Esophagus (tissue), 2 donors: ENCODE results near the gene DPP9. TPM values are rescaled to one million over a fixed set of nuclear protein-coding genes. Genes with fewer than 3 reads are reported as not detected.

Source experiments
- H3K27ac ChIP-seq, 2 donors: one replicate each; pipeline ENCODE4 v1.5.1; 2013; ENCODE audit warnings: low read depth in 2 of 2, mild to moderate bottlenecking in 2 of 2, inconsistent platforms in 1 of 2, low read length in 1 of 2, moderate library complexity in 1 of 2
- H3K27me3 ChIP-seq, 2 donors: one replicate each; pipeline ENCODE4 v1.6.1; 2013; ENCODE audit warnings: low read length in 2 of 2, control low read depth in 1 of 2, mild to moderate bottlenecking in 1 of 2; ENCODE audit not compliant: insufficient read depth in 2 of 2, control insufficient read depth in 1 of 2
- H3K36me3 ChIP-seq, 2 donors: one replicate each; pipeline ENCODE4 v1.6.1; 2013; ENCODE audit warnings: low read length in 1 of 2; ENCODE audit not compliant: control insufficient read depth in 2 of 2, insufficient read depth in 2 of 2
- H3K4me1 ChIP-seq, 2 donors: one replicate each; pipeline ENCODE4 v1.6.1; 2013; ENCODE audit warnings: low read length in 1 of 2; ENCODE audit not compliant: control insufficient read depth in 2 of 2, insufficient read depth in 2 of 2
- H3K4me3 ChIP-seq, 2 donors: one replicate each; pipeline ENCODE4 v1.5.1; 2013; ENCODE audit warnings: low read length in 2 of 2, mild to moderate bottlenecking in 2 of 2, low read depth in 1 of 2, moderate library complexity in 1 of 2
- H3K9me3 ChIP-seq, 2 donors: one replicate each; pipeline ENCODE4 v1.6.1; 2013; ENCODE audit warnings: mild to moderate bottlenecking in 2 of 2, low read depth in 1 of 2, low read length in 1 of 2, moderate library complexity in 1 of 2; ENCODE audit not compliant: control insufficient read depth in 2 of 2, insufficient read depth in 1 of 2
- WGBS, 2 donors: extraction: QIAGEN DNeasy Blood & Tissue Kit; methylation state at CpG; one replicate each; pipeline ENCODE4 v1.1.7; 2013; 5-methylcytosine and 5-hydroxymethylcytosine counted together
- polyA plus RNA-seq, 2 donors: library from polyadenylated mRNA; stranded (reverse); fragments of 200-250 nt; gene quantifications; one replicate each; pipeline ENCODE4 v1.2.3, GENCODE V29; 2013
- donor health status: healthy with polysubstance abuse.
- donor health status: Bipolar disorder and iron deficiency.

The DPP9 gene
- polyA plus RNA-seq, 2 donors, result 24.3 to 29.2 TPM

DNA sequence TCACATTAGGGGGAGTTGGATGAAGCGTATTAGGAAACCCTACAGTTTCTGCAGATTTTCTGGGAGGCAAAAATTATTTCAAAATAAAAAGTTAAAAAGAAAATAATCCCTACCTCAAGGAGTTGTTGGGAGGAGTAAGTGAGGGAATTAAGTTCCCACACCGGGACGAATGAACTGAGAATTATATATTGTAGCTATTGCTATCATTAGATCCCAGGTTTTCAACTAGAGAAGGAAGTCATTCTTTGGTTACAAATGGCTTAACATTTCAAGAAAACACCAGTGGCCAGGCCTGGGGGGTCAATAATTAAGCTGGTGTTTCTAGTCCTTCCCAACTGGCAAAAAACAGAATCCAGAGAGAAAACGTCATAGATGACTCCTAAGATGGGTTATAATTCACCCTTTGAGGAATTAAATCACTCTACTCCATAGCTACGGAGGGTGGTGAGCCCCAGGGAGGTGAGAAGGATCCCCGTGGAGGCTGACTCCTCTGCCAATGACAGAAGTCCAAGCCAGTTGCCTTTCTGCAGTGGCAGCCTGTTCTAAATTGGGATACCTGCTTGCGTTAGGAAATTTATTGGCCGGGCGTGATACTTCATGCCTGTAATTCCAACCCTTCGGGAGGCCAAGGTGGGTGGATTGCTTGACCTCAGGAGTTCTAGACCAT, 52.3 kb downstream of the DPP9 start:
- H3K4me1 ChIP-seq, result peaks cover 0 to 3% of the 10 kb centered on the region in 2 donors
- no peaks in the 10 kb centered on the region for H3K27me3 ChIP-seq
- H3K27ac ChIP-seq, result no peak overlapping the region
- H3K9me3 ChIP-seq, result no peaks in the 10 kb centered on the region
- H3K4me3 ChIP-seq, result no peak overlapping the region
- 51 to 55% methylated on average over 10 of the region's 10 CpGs for WGBS, 2 donors
- peaks cover 0 to 7% of the 10 kb centered on the region in 2 donors for H3K36me3 ChIP-seq

- no peaks in the 10 kb centered on the region for H3K9me3 ChIP-seq
- peak within 1 kb of the TSS; percentile 84 to 89 for H3K27ac ChIP-seq
- 0% methylated on average over 61 to 75 of the region's 75 CpGs for WGBS, 2 donors
- peaks cover 0 to 9% of the 10 kb centered on the region in 2 donors for H3K36me3 ChIP-seq
- H3K4me3 ChIP-seq, result peak within 1 kb of the TSS; percentile 86 to 98
- H3K4me1 ChIP-seq, result peaks cover 0 to 3% of the 10 kb centered on the region in 2 donors
- no peaks in the 10 kb centered on the region for H3K27me3 ChIP-seq
Measured at GRCh38 chr19:4669723-4670480, 53.7 kb downstream of the DPP9 start, which contains the start of gene MYDGF. TSS of gene MYDGF (minus strand) at chr19:4670342. CDS start at chr19:4670334, 8 bp downstream.

DNA sequence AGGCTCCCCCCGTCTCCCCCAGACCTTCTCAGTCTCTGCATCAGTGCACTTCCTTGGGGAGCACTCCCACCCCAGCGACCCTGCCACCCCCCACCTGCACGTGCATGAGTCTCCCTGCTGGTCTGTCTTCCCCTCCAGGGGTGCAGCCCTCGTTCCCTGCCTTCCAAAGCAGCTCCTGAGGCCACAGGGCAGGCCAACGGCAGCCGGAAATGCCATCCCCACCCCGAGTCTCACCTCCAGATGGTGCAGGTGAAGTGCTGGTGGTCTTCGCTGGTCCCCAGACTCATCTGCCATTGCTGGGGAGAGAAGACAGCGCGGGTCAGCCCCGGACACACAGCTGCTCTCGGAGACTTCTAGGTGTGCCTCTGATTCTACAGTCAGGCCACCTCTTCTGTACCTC, 59.0 kb downstream of the DPP9 start:
- Histone ChIP-seq H3K36me3 (peaks cover 0 to 35% of the 10 kb centered on the region in 2 donors), H3K27me3 (no peaks in the 10 kb centered on the region), H3K9me3 (no peaks in the 10 kb centered on the region), H3K4me3 (no peak overlapping the region), H3K27ac (no peak overlapping the region), H3K4me1 (peaks cover 0 to 6% of the 10 kb centered on the region in 2 donors)
- WGBS, 2 donors, result 86 to 88% methylated on average over 12 of the region's 12 CpGs

DNA sequence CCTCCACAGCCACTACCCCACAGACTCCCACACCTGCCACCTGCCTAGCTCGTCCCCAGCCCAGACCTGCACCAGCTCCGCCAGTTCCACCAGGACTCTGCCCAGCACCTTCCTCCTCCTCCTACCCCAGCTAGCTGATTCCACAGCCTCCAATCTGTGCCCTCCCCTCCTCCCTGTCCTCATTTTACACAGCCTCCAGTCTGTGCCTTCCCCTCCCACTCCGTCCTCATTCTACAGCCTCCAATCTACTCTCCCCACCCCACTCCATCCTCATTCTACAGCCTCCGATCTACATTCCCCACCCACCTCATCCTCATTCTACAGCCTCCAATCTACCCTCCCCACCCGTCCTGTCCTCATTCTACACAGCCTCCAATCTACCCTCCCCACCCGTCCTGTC, 60.8 kb downstream of the DPP9 start:
- Histone ChIP-seq H3K27ac (no peak overlapping the region), H3K4me1 (peaks cover 0 to 3% of the 10 kb centered on the region in 2 donors), H3K9me3 (peaks cover 3 to 5% of the 10 kb centered on the region in 2 donors), H3K36me3 (peaks cover 5 to 45% of the 10 kb centered on the region in 2 donors), H3K4me3 (no peak overlapping the region), H3K27me3 (no peaks in the 10 kb centered on the region)
- 89% methylated on average over 6 of the region's 6 CpGs for WGBS, 2 donors

- Histone ChIP-seq H3K27ac (no peak overlapping the region), H3K27me3 (no peaks in the 10 kb centered on the region), H3K9me3 (peaks cover 3 to 5% of the 10 kb centered on the region in 2 donors), H3K36me3 (peaks cover 9 to 50% of the 10 kb centered on the region in 2 donors), H3K4me3 (no peak overlapping the region), H3K4me1 (peaks cover 0 to 3% of the 10 kb centered on the region in 2 donors)
- 79 to 82% methylated on average over 20 of the region's 20 CpGs for WGBS, 2 donors
Measured at GRCh38 chr19:4662020-4662695, 61.5 kb downstream of the DPP9 start.

GRCh38 chr19:4660993-4661392, 62.6 kb downstream of the DPP9 start:
- peaks cover 3 to 5% of the 10 kb centered on the region in 2 donors for H3K9me3 ChIP-seq
- WGBS, 2 donors, result 89 to 93% methylated on average over 4 of the region's 4 CpGs
- no peaks in the 10 kb centered on the region for H3K27me3 ChIP-seq
- no peak overlapping the region for H3K27ac ChIP-seq
- peaks cover 9 to 50% of the 10 kb centered on the region in 2 donors for H3K36me3 ChIP-seq
- H3K4me3 ChIP-seq, result no peak overlapping the region
- peaks cover 0 to 3% of the 10 kb centered on the region in 2 donors for H3K4me1 ChIP-seq

- H3K36me3 ChIP-seq, result peaks cover 9 to 52% of the 10 kb centered on the region in 2 donors
- H3K9me3 ChIP-seq, result peaks cover 3 to 5% of the 10 kb centered on the region in 2 donors
- no peak overlapping the region for H3K27ac ChIP-seq
- 87 to 92% methylated on average over 15 of the region's 15 CpGs for WGBS, 2 donors
- H3K27me3 ChIP-seq, result no peaks in the 10 kb centered on the region
- peaks cover 0 to 3% of the 10 kb centered on the region in 2 donors for H3K4me1 ChIP-seq
- no peak overlapping the region for H3K4me3 ChIP-seq
Measured at GRCh38 chr19:4660181-4660791, 63.4 kb downstream of the DPP9 start.

DNA sequence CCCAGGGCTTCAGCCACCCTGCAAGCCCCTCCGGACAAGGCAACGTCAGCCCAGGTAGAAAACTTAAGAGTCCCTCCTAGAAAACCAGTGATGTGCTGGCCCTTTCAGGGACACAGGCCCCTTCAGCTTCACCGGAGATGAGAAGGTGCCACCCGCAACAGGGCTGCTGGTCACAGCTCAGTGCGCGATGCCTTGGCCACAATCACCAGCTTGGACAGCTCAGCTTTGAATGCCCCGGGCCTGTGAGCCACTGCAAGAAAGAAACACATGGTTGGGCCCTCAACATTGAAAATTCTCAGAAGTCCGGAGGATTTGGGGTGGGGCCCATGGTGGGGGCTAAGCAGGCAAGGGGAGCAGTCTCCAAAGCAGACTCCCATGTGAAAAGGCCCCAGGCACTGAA, 65.8 kb downstream of the DPP9 start:
- Histone ChIP-seq H3K27ac (no peak overlapping the region), H3K9me3 (peaks cover 3 to 5% of the 10 kb centered on the region in 2 donors), H3K4me3 (no peak overlapping the region), H3K27me3 (no peaks in the 10 kb centered on the region), H3K4me1 (no peaks in the 10 kb centered on the region), H3K36me3 (peaks cover 12 to 48% of the 10 kb centered on the region in 2 donors)
- WGBS, 2 donors, result 94 to 95% methylated on average over 8 of the region's 8 CpGs

GRCh38 chr19:4657262-4657661, 66.4 kb downstream of the DPP9 start:
- H3K27ac ChIP-seq, result no peak overlapping the region
- peaks cover 12 to 46% of the 10 kb centered on the region in 2 donors for H3K36me3 ChIP-seq
- H3K4me3 ChIP-seq, result no peak overlapping the region
- H3K4me1 ChIP-seq, result no peaks in the 10 kb centered on the region
- WGBS, 2 donors, result 71 to 75% methylated on average over 14 of the region's 14 CpGs
- peaks cover 3 to 5% of the 10 kb centered on the region in 2 donors for H3K9me3 ChIP-seq
- H3K27me3 ChIP-seq, result no peaks in the 10 kb centered on the region
